ENCODE results near the gene FOXR1.

DNA sequence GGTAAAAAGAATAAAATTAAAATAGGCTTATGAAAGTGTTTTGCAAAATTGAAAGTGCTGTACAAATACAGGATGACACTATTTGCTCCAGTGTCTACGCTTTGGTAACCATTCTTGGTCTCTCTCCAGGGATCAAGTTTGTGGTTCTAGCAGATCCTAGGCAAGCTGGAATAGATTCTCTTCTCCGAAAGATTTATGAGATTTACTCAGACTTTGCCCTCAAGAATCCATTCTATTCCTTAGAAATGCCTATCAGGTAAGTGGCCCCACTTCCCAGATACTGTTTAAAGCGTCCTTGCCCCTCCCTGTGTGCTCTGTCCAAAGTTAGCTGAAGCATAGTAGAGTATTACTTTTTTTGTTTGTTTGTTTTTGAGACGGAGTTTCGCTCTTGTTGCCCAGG, 50.1 kb downstream of the FOXR1 start:
- no peak for TF ChIP-seq JAZF1 (CRISPR knock-in tag; IDR thresholded peaks at IDR 0.05)
- TF ChIP-seq, protein P1, sequence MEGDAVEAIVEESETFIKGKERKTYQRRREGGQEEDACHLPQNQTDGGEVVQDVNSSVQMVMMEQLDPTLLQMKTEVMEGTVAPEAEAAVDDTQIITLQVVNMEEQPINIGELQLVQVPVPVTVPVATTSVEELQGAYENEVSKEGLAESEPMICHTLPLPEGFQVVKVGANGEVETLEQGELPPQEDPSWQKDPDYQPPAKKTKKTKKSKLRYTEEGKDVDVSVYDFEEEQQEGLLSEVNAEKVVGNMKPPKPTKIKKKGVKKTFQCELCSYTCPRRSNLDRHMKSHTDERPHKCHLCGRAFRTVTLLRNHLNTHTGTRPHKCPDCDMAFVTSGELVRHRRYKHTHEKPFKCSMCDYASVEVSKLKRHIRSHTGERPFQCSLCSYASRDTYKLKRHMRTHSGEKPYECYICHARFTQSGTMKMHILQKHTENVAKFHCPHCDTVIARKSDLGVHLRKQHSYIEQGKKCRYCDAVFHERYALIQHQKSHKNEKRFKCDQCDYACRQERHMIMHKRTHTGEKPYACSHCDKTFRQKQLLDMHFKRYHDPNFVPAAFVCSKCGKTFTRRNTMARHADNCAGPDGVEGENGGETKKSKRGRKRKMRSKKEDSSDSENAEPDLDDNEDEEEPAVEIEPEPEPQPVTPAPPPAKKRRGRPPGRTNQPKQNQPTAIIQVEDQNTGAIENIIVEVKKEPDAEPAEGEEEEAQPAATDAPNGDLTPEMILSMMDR (IDR thresholded peaks at IDR 0.05), result no peak
- TF ChIP-seq ATF6 (CRISPR knock-in tag; IDR thresholded peaks at IDR 0.05), result no peak
- TF ChIP-seq, protein P2, sequence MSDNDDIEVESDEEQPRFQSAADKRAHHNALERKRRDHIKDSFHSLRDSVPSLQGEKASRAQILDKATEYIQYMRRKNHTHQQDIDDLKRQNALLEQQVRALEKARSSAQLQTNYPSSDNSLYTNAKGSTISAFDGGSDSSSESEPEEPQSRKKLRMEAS (CRISPR knock-in tag; IDR thresholded peaks at IDR 0.05), result no peak
- no peak for TF ChIP-seq FOXK1 (CRISPR knock-in tag; IDR thresholded peaks at IDR 0.05)
- no peak for TF ChIP-seq ELF4 (CRISPR knock-in tag; IDR thresholded peaks at IDR 0.05; ENCODE audit: low read depth)
- TF ChIP-seq ZNF416 (CRISPR knock-in tag; IDR thresholded peaks at IDR 0.05), result no peak
- TF ChIP-seq FOXP1 (CRISPR knock-in tag; IDR thresholded peaks at IDR 0.05; ENCODE audit: borderline replicate concordance), result no peak
- TF ChIP-seq NR3C1 (CRISPR knock-in tag; conservative IDR thresholded peaks at IDR 0.05; ENCODE audit: low read depth), result no peak
- TF ChIP-seq, protein P3, sequence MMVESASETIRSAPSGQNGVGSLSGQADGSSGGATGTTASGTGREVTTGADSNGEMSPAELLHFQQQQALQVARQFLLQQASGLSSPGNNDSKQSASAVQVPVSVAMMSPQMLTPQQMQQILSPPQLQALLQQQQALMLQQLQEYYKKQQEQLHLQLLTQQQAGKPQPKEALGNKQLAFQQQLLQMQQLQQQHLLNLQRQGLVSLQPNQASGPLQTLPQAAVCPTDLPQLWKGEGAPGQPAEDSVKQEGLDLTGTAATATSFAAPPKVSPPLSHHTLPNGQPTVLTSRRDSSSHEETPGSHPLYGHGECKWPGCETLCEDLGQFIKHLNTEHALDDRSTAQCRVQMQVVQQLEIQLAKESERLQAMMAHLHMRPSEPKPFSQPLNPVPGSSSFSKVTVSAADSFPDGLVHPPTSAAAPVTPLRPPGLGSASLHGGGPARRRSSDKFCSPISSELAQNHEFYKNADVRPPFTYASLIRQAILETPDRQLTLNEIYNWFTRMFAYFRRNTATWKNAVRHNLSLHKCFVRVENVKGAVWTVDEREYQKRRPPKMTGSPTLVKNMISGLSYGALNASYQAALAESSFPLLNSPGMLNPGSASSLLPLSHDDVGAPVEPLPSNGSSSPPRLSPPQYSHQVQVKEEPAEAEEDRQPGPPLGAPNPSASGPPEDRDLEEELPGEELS (CRISPR knock-in tag; IDR thresholded peaks at IDR 0.05), result no peak
- TF ChIP-seq CREB1 (CRISPR knock-in tag; IDR thresholded peaks at IDR 0.05), result no peak
- TF ChIP-seq, protein P4, sequence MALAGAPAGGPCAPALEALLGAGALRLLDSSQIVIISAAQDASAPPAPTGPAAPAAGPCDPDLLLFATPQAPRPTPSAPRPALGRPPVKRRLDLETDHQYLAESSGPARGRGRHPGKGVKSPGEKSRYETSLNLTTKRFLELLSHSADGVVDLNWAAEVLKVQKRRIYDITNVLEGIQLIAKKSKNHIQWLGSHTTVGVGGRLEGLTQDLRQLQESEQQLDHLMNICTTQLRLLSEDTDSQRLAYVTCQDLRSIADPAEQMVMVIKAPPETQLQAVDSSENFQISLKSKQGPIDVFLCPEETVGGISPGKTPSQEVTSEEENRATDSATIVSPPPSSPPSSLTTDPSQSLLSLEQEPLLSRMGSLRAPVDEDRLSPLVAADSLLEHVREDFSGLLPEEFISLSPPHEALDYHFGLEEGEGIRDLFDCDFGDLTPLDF (CRISPR knock-in tag; IDR thresholded peaks at IDR 0.05), result no peak
- TF ChIP-seq ZNF263 (CRISPR knock-in tag; IDR thresholded peaks at IDR 0.05; ENCODE audit: low read depth), result no peak
- TF ChIP-seq, protein P5, sequence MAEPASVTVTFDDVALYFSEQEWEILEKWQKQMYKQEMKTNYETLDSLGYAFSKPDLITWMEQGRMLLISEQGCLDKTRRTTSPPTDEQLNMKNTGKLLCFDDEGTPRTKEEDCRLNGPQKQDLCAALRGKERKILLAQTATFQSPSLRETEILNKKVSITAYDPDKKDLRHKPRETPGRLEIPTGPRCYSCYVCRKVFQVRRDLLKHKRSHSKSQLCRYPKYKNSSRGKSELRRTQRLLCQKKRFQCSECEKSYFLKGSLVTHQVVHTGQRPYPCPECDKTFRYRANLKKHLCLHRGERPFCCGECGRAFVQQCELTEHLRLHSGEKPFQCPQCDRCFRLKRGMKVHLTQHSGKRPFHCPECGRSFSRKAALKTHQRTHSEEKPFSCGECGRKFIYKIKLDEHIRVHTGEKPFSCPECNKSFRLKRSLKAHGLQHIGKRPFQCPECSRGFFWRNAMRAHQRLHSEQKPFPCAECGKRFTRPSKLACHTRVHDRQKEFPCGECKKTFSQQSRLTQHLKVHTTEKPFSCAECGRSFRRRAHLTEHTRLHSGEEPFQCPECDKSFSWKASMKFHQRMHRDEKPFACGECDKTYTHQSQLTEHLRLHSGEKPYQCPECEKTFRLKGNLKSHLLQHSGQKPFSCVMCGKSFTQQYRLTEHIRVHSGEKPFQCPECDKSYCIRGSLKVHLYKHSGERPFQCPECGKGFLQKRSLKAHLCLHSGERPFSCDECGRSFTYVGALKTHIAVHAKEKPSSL (CRISPR knock-in tag; conservative IDR thresholded peaks at IDR 0.05), result no peak

All from WTC11 (cell line).